ENCODE data around the gene MORF4L2.
"Not testable (repeated sequence)": the region's sequence is repeated elsewhere in the genome, so short reads cannot be mapped to it uniquely, and the experiment has no call there.

Gene MORF4L2

GRCh38 chrX:103678199-103678993, 8.1 kb downstream of the MORF4L2 start:
- DNase-seq (ENCODE audit: low spot score) = no peak

DNA sequence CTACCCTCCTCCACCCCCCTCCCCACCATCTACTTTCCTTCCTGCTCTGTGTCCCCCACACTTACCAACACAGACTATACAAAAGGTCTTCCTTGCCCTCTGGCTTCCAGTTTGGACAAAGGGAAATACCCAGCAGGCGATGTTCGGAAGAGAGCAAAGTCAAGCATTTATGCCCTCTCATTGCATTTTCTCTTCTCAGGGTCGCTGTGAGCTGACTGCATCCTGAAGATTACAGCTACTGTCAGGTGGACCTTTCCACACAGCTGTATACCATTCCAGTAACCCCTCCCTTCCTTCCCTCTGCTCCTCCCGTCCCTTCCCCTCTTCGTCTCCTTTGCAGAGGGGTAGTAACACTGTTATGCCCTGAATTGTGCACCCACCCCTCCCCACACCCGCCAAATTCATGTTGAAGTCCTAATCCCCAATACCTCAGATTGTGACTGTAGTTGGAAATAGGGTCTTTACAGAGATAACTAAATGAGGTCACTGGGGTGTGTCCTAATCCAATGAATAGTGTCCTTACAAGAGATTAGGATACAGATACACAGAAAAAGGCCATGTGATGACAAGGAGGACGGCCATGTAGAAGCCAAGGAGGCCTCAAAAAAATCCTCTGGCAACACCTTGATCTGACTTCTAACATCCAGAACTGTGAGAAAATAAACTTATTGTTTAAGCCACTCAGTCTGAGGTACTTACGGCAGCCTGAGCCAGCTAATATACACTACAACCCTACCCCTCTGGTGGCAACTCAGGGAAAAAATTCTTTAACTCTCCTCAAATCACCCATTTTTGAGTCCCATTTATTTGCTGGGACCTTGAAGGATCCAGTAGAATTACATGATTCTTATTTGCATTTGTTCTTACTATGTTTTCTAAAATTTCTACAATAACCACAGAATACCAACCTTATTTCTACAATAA, 11.7 kb downstream of the MORF4L2 start:
- no peak for DNase-seq (ENCODE audit: low spot score)

GRCh38 chrX:103669745-103670144, 16.8 kb downstream of the MORF4L2 start:
- no peak for DNase-seq (ENCODE audit: low spot score)

DNA sequence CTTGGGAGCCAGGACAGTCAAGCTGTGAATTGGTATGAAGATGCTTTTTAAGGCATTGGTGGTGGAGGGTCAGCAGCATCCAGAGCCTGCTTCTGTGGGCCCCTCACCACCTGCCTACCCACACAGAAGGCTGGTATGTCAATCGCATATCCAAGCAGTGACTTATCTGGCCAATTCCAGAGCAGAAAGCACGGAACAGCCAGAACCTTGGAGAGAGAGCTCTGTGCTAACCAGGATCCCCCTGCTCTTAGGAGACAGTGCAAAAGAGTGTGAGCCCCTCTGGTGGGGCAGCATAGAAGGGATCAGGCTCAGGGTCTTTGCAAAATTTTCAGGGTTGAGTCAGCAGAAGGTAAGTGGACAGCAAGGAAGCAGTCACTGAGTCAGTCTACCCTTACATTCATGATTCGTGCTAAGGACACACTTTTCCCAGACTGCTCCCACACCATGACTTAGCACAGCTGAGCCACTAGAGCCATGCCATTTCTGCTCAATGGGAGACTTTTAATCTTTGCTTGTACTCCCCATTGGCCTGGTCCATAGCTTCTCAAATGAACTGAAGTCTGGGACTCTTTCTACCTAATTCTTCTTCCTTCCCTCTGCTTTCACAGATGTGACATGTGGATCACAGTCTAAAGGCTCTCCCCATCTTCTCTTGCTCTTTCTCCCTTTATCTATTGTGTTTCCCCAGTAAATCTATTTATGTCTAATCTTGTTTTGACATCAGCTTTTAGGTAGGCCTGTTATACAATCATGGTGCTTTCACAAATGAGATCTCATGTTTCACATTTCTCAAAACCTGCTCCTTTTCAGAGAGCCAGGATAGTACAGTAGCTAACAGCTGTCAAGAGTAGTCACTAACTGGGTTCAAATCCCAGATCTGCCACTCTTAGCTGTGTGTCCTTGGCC, 20.0 kb downstream of the MORF4L2 start:
- no peak for DNase-seq (ENCODE audit: low spot score)

DNA sequence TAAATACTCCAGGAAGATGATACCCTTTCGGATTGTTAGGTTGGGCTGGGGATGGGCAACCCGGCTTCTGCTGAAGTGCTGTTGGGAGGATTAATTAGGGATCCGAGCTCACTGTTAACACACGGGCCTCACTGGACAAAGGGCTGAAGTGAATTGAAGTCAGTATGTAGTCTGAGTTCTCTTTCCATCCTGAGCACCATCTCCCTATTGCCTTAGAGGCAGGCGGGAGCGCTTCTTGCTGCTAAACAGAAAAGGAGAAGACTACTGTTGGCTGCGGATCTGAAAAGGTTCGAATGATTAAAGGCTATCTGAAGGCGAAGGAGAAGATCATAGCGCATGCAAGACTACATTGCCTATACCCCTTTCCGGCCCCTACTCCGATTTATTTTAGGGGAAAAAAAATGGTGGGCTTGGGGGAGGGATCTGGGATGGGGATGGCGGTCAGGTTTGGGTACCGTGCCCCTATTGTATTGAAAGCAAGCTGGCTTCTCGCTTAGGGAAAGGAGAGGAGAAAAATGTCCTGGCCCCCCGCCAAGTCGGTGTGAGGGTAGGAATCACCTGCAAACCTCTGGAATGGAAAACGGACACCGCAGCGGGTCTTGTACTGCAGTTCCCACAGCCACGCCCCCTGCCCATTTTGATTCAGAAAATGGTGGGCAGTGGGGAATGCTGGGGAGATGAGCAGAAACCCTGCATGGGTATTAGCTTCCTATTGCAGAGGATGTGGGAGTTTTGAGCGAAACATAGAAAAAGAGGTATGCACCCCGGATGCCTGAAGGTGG, 22.3 kb downstream of the MORF4L2 start:
- DNase-seq (ENCODE audit: low spot score) = no peak

GRCh38 chrX:103659460-103659859, 27.0 kb downstream of the MORF4L2 start:
- not testable (repeated sequence) for DNase-seq (ENCODE audit: low spot score)

DNA sequence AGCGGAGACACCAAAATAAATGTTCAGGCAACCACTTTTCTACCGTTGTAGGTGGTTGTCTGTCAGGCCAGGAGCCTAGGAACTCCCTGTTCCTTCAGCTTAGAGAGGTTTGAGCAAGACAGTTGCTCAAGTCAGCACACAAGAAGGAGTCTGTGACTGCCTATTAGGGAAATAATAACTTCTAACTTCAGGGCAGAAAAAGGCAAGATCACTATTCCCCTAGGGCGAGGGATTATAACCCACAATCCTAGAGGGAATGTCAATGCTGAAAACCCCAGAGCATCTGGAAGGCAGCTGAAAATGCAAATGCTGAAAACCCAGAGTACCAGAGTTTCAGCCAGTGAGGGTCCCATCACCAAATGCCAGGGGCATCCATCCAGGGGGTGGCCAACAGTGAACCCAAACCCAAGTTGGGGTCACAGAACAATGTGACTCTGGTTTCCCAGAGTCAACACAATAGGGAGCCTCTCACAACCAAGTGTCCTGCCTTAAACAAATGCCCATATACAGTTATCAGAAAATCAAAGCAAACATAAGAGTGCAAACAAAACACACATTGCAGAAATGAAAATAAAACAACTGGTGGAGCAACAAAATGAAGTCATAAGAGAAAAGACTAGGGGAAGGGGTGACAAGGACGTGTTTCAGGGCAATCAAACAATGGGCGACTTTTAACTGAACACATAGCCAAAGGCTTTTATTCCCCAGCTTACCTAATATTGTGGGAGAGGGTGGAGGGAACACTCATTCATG, 27.6 kb downstream of the MORF4L2 start:
- no peak for DNase-seq (ENCODE audit: low spot score)

GRCh38 chrX:103657066-103657465, 29.4 kb downstream of the MORF4L2 start:
- not testable (repeated sequence) for DNase-seq (ENCODE audit: low spot score)

GRCh38 chrX:103656617-103657016, 29.9 kb downstream of the MORF4L2 start:
- peak; percentile 72 for DNase-seq (ENCODE audit: low spot score)

DNA sequence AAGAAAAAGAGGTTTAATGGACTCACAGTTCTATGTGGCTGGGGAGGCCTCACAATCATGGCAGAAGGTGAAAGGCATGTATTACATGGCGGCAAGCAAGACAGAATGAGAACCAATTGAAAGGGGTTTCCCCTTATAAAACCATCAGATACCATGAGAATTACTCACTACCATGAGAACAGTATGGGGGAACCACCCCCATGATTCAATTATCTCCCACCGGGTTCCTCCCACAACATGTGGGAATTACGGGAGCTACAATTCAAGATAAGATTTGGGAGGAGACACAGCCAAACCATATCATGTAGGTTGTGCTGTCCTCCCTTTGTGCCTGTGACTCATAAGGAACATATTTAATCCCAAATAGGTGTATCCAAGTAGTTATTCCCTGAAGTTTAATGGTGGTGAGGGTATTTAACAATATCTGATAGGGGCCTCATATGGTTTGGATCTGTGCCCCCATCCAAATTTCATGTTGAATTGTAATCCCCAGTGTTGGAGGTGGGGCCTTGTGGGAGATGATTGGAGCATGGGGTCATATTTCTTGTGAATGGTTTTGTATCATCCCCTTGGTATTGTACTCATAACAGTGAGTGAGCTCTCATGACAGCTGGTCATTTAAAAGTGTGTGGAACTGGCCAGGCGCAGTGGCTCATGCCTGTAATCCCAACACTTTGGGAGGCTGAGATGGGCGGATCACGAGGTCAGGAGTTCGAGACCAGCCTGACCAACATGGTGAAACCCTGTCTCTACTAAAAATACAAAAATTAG, 31.1 kb downstream of the MORF4L2 start:
- not testable (repeated sequence) for DNase-seq (ENCODE audit: low spot score)

DNA sequence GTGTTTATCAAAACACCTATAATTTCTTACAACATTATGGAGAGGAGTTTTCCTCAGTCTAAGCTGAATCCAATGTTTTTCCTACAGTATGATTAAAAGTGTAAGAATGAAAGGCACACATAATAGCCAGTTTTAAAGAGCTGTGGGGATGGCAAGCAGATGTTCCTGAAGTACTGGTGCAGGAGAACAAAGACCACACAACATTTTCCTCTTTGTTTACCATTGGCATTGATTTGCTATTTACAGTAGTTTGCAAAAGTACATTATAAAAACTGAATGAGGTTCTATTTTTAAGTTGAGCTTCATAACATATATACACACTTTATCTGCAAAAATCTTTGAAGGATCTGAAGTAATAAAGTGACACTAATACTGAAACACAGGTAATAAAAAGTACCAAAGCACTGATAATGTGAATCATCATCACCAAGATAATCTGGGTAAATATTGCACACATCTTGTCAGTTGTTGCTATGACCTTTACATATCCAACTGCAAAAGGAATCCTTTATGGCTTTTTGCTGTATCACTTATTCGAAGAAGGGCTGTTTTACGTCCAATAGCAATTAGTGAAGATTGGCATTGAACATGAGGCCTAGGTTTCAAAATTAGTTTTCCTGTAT, 35.2 kb downstream of the MORF4L2 start:
- no peak for DNase-seq (ENCODE audit: low spot score)

- DNase-seq (ENCODE audit: low spot score) = no peak
Observed at GRCh38 chrX:103647630-103648029, 38.9 kb downstream of the MORF4L2 start.

- DNase-seq (ENCODE audit: low spot score) = no peak
Observed at GRCh38 chrX:103644125-103644524, 42.4 kb downstream of the MORF4L2 start.

DNA sequence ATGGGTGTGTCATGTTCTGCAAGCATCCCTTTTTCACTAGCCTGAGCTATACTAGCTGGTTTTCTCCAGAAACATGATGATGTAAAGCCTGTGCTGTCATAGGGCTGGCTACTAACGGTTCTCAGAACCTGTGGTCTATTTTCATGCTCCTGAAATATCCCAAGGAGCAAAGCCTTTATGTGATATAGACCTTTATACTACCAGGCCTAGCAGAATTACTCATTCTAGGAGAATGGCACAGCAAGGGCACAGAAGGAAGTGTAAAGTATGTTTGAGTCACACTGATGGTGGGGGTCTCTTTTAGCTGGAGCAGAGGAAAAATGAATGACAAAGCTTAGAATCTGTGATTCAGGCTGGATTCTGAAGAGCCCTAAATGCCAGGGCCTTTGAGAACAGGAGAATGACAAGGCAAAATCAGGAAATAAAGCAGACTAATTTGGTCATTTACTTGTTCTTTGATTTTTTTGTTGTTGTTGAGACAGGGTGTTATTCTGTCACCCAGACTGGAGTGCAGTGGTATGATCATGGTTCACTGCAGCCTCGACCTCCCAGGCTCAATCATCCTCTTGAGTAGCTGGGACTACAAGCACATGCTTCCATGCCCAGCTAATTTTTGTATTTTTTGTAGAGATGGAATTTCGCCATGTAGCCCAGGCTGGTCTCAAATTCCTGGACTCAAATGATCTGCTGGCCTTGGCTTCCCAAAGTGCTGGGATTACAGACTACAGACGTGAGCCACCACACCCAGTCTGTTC, 45.9 kb downstream of the MORF4L2 start:
- no peak for DNase-seq (ENCODE audit: low spot score)

- not testable (repeated sequence) for DNase-seq (ENCODE audit: low spot score)
Observed at GRCh38 chrX:103638479-103639346, 47.8 kb downstream of the MORF4L2 start.

- peak; percentile 42 for DNase-seq (ENCODE audit: low spot score)
Observed at GRCh38 chrX:103637604-103638338, 48.7 kb downstream of the MORF4L2 start.

DNA sequence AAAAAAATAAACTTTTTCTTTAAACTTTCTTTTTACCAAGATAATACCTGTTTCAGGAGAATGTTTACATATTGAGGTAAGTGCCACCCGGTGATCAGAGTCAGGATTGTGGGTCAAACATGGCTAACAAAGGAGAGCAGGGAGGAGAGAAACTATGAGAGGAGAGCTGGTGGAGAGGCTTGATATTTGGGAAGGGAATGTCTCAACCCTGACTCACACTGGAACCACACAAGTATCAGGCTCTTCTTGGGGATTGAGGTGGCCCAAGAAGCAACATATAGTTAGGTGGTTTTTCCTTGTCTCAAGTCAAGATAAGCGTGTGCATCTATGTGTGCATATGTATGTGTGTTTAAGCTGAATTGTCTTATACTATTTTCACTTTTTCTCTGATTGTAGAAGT, 51.1 kb downstream of the MORF4L2 start:
- no peak for DNase-seq (ENCODE audit: low spot score)

All from SW480 (cell line).